HFF-Myc (cell line): ENCODE data around the gene ABCD4.

Experiments
- DNase-seq: peaks from one replicate; pipeline ENCODE4 v3.0.0-alpha.2; 2011; ENCODE audit warnings: low read depth; ENCODE audit errors: extremely low read depth
- H3K4me3 ChIP-seq: replicated peaks from 2 replicates; pipeline ENCODE4 v1.5.1; 2011; ENCODE audit warnings: low read depth, mild to moderate bottlenecking, control low read depth, low read length
- CTCF ChIP-seq: IDR thresholded peaks from 2 replicates; pipeline ENCODE4 v1.5.1; 2012; ENCODE audit warnings: mild to moderate bottlenecking, low read depth, low read length, control low read depth; ENCODE audit errors: missing control alignments

Gene ABCD4

GRCh38 chr14:74241652-74242017 lies 61.1 kb downstream of the ABCD4 start:
- DNase-seq: no peak
- TF ChIP-seq CTCF: no peak
- no peak overlapping the region for H3K4me3 ChIP-seq

GRCh38 chr14:74240794-74241651 lies 61.7 kb downstream of the ABCD4 start:
- no peak overlapping the region for H3K4me3 ChIP-seq
- DNase-seq: no peak
- no peak for TF ChIP-seq CTCF

- DNase-seq: no peak
- TF ChIP-seq CTCF: no peak
- no peak overlapping the region for H3K4me3 ChIP-seq
These were observed 62.6 kb downstream of the ABCD4 start for GRCh38 chr14:74239848-74240793.

- TF ChIP-seq CTCF: no peak
- no peak for DNase-seq
- no peak within 1 kb of the TSS for H3K4me3 ChIP-seq
These were observed 63.5 kb downstream of the ABCD4 start, which contains the start of gene VSX2 for GRCh38 chr14:74238974-74239847. Gene VSX2, plus strand, starts transcription at chr14:74239449. Its CDS starts 113 bp downstream, at chr14:74239562.

- DNase-seq: no peak
- TF ChIP-seq CTCF: no peak
These were observed 65.3 kb downstream of the ABCD4 start for GRCh38 chr14:74237441-74237840.

More at GRCh38 chr14:74237441-74237840, 65.3 kb downstream of the ABCD4 start:
- no peak overlapping the region for H3K4me3 ChIP-seq
